GM23338 (cell line): ENCODE data around the gene NINJ1.

Experiments
- CTCF ChIP-seq, 2 experiments: fragments of 200-600 bp in 1 of 2; sonication (generic) in 1 of 2; conservative IDR thresholded peaks; 2 replicates each; pipeline versions ENCODE4 v1.5.1 to v1.6.1; 2016 to 2017; ENCODE audit warnings: antibody characterized with exemption in 2 of 2, low read depth in 2 of 2, mild to moderate bottlenecking in 2 of 2, moderate library complexity in 1 of 2
- ETS1 ChIP-seq: IDR thresholded peaks from 2 replicates; pipeline ENCODE4 v1.6.1; 2016; ENCODE audit warnings: antibody characterized with exemption
- EZH2 ChIP-seq: fragments of 200-600 bp; sonication (generic); IDR thresholded peaks from one replicate; pipeline ENCODE4 v1.8.0; 2017; ENCODE audit warnings: antibody characterized with exemption, mild to moderate bottlenecking, low read depth; ENCODE audit not compliant: unreplicated experiment
- EZH2phosphoT487 ChIP-seq: fragments of 200-600 bp; sonication (generic); IDR thresholded peaks from one replicate; pipeline ENCODE4 v1.8.1; 2018; ENCODE audit warnings: antibody characterized with exemption; ENCODE audit not compliant: unreplicated experiment
- POLR2AphosphoS5 ChIP-seq: IDR thresholded peaks from 2 replicates; pipeline ENCODE4 v1.6.1; 2016; ENCODE audit warnings: antibody characterized with exemption, low read depth
- REST ChIP-seq: IDR thresholded peaks from one replicate; pipeline ENCODE4 v1.6.1; 2018; ENCODE audit warnings: antibody characterized with exemption; ENCODE audit not compliant: unreplicated experiment
- STAT1 ChIP-seq: IDR thresholded peaks from one replicate; pipeline ENCODE4 v1.6.1; 2016; ENCODE audit warnings: antibody characterized with exemption; ENCODE audit not compliant: unreplicated experiment
- ZNF114 ChIP-seq: fragments of 250-450 bp; sonication (Bioruptor Pico); IDR thresholded peaks from 2 replicates; pipeline ENCODE4 v1.5.0; 2020; ENCODE audit warnings: mild to moderate bottlenecking, moderate library complexity
- ZNF331 ChIP-seq: fragments of 250-450 bp; sonication (Bioruptor Pico); IDR thresholded peaks from 2 replicates; pipeline ENCODE4 v1.5.0; 2020; ENCODE audit warnings: low read depth, mild to moderate bottlenecking, moderate library complexity

GRCh38 chr9:93127395-93127911, 6.6 kb downstream of the NINJ1 start:
- no peak for TF ChIP-seq CTCF (conservative IDR thresholded peaks at IDR 0.05; ENCODE audit: low read depth in 2 of 2)
- no peak for TF ChIP-seq POLR2AphosphoS5
- no peak for TF ChIP-seq STAT1
- no peak for TF ChIP-seq EZH2
- TF ChIP-seq ETS1, result no peak
- no peak for TF ChIP-seq ZNF331 (CRISPR knock-in tag)
- no peak for TF ChIP-seq ZNF114
- no peak for TF ChIP-seq EZH2phosphoT487
- no peak for TF ChIP-seq REST
